ENCODE results near the gene COL21A1. TPM values are rescaled to one million over a fixed set of nuclear protein-coding genes. Genes with fewer than 3 reads are reported as not detected.

The COL21A1 gene
- total RNA-seq, 6 donors from 2014 or later: 3.2 to 35.6 (median 9.2) TPM

DNA sequence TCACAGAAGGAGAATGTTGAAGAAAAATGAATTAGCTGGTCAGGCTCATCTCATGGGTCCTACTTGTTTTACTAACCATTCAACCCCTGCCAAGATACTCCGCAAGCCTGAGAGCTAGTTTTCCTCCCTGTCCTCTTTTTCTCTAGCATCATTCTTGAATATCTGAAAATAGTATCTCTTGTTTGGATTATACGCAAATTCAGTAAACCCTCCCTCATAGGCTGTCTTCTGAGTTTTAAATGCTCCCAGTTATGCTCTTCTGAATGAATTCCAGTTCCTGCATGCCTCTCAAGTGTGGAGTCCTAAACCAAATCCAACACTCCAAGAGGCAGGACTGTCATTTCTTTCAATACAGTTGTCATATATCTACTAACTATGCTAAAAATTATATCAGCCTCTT is 99.6 kb downstream of the COL21A1 start:
- Histone ChIP-seq H3K36me3 (no peaks in the 10 kb centered on the region), H3K27ac (no peak overlapping the region), H3K4me1 (no peaks in the 10 kb centered on the region), H3K4me3 (no peak overlapping the region), H3K9me3 (no peaks in the 10 kb centered on the region), H3K27me3 (no peaks in the 10 kb centered on the region)
- ATAC-seq (ENCODE audit: low FRiP score in 2 of 2) (no peak), DNase-seq (no peak)
- TF ChIP-seq POLR2A (IDR thresholded peaks at IDR 0.05) (no peak), EP300 (IDR thresholded peaks at IDR 0.05) (no peak), POLR2AphosphoS5 (IDR thresholded peaks at IDR 0.05) (no peak)
- TF ChIP-seq, protein P1, sequence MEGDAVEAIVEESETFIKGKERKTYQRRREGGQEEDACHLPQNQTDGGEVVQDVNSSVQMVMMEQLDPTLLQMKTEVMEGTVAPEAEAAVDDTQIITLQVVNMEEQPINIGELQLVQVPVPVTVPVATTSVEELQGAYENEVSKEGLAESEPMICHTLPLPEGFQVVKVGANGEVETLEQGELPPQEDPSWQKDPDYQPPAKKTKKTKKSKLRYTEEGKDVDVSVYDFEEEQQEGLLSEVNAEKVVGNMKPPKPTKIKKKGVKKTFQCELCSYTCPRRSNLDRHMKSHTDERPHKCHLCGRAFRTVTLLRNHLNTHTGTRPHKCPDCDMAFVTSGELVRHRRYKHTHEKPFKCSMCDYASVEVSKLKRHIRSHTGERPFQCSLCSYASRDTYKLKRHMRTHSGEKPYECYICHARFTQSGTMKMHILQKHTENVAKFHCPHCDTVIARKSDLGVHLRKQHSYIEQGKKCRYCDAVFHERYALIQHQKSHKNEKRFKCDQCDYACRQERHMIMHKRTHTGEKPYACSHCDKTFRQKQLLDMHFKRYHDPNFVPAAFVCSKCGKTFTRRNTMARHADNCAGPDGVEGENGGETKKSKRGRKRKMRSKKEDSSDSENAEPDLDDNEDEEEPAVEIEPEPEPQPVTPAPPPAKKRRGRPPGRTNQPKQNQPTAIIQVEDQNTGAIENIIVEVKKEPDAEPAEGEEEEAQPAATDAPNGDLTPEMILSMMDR (IDR thresholded peaks at IDR 0.05): no peak
- WGBS, 2 donors: 83 to 94% methylated on average over 2 of the region's 2 CpGs

GRCh38 chr6:56146086-56146485 is 101.3 kb downstream of the COL21A1 start:
- Histone ChIP-seq H3K9me3 (no peaks in the 10 kb centered on the region), H3K27me3 (no peaks in the 10 kb centered on the region), H3K36me3 (no peaks in the 10 kb centered on the region), H3K27ac (no peak overlapping the region), H3K4me1 (no peaks in the 10 kb centered on the region), H3K4me3 (no peak overlapping the region)
- ATAC-seq (ENCODE audit: low FRiP score in 2 of 2) (no peak), DNase-seq (no peak)
- WGBS, 2 donors: 74 to 81% methylated on average over 1 of the region's 1 CpG
- TF ChIP-seq POLR2A (IDR thresholded peaks at IDR 0.05): no peak
- no peak for TF ChIP-seq EP300 (IDR thresholded peaks at IDR 0.05)
- TF ChIP-seq POLR2AphosphoS5 (IDR thresholded peaks at IDR 0.05): no peak
- TF ChIP-seq, protein P1 (IDR thresholded peaks at IDR 0.05): no peak

DNA sequence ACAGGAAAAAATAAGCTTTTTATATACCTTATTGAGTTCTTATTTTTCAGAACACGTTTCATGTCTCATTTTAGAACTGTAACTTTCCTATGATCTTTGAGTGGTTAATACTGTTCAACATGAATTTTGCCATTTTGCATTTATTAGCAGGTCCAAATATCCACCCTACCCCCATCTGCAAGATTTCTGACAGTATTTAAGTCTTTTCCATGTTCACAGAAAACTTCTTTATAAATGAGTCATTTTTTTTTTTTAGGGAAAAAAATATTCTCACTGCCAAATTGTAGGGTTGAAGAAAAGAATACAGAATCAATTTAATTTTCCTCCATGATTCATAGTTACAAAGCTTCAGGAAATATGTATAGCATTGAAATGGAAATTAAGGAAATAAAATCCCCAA is 101.8 kb downstream of the COL21A1 start:
- TF ChIP-seq POLR2AphosphoS5 (IDR thresholded peaks at IDR 0.05): no peak
- no peak for TF ChIP-seq POLR2A (IDR thresholded peaks at IDR 0.05)
- TF ChIP-seq, protein P1 (IDR thresholded peaks at IDR 0.05): no peak
- TF ChIP-seq EP300 (IDR thresholded peaks at IDR 0.05): no peak
- no peaks in the 10 kb centered on the region for H3K9me3 ChIP-seq
- H3K4me3 ChIP-seq: no peak overlapping the region
- H3K27me3 ChIP-seq: no peaks in the 10 kb centered on the region
- 0 to 29% methylated on average over 1 of the region's 1 CpG for WGBS, 2 donors
- DNase-seq: no peak
- no peak for ATAC-seq (ENCODE audit: low FRiP score in 2 of 2)
- H3K4me1 ChIP-seq: no peaks in the 10 kb centered on the region
- no peak overlapping the region for H3K27ac ChIP-seq
- no peaks in the 10 kb centered on the region for H3K36me3 ChIP-seq

DNA sequence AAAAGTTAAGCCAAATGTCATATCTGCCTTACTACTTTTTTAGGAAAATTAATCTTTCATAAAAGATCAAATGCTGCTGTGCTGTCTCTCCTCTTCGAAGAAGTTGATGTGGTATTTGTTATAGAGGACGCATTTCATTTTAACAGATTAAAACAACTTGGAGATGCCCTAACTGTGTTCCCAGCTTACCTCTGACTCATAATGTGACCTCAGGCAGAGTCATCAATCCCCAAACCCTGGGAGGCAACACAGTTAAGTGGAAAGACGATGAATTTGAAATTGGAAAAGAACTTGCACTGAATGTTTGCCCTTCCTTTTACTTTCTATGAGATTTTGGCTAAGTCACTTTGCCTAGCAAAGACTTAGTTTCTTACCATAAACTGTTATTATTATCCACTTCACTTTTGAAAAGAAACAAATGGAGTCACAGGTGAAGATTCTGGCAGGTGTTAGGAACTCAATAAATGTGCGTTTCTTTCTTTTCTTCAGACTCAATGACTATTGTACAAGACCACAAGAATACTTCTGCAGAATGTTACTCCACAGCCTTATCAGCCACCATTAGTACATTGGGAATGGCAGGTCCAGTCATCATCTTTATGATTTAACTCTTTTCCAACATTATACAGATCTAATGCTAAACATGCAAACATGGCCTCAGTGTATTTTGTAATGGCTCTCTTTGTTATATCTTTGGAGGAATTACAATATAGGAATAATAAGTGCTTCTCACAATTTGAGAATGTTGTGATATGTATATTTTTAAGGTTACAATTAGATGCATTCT is 102.6 kb downstream of the COL21A1 start:
- no peaks in the 10 kb centered on the region for H3K9me3 ChIP-seq
- DNase-seq: no peak
- H3K27ac ChIP-seq: no peak overlapping the region
- 85 to 94% methylated on average over 4 of the region's 4 CpGs for WGBS, 2 donors
- no peaks in the 10 kb centered on the region for H3K36me3 ChIP-seq
- H3K27me3 ChIP-seq: no peaks in the 10 kb centered on the region
- TF ChIP-seq POLR2A (IDR thresholded peaks at IDR 0.05) (no peak), POLR2AphosphoS5 (IDR thresholded peaks at IDR 0.05) (no peak), EP300 (IDR thresholded peaks at IDR 0.05) (no peak)
- TF ChIP-seq, protein P1 (IDR thresholded peaks at IDR 0.05): no peak
- no peak overlapping the region for H3K4me3 ChIP-seq
- ATAC-seq (ENCODE audit: low FRiP score in 2 of 2): peak in 1 of 2 donors; percentile 48
- no peaks in the 10 kb centered on the region for H3K4me1 ChIP-seq

GRCh38 chr6:56143796-56144195 is 103.6 kb downstream of the COL21A1 start:
- Histone ChIP-seq H3K4me3 (no peak overlapping the region), H3K27me3 (no peaks in the 10 kb centered on the region), H3K36me3 (no peaks in the 10 kb centered on the region), H3K4me1 (no peaks in the 10 kb centered on the region), H3K9me3 (no peaks in the 10 kb centered on the region), H3K27ac (no peak overlapping the region)
- ATAC-seq (ENCODE audit: low FRiP score in 2 of 2) (no peak), DNase-seq (no peak)
- WGBS, 2 donors: 66 to 78% methylated on average over 2 of the region's 2 CpGs
- TF ChIP-seq EP300 (IDR thresholded peaks at IDR 0.05) (no peak), POLR2AphosphoS5 (IDR thresholded peaks at IDR 0.05) (no peak), POLR2A (IDR thresholded peaks at IDR 0.05) (no peak)
- TF ChIP-seq, protein P1 (IDR thresholded peaks at IDR 0.05): no peak
